Activated T-helper 1 cell treated with Interleukin-2 at 50 U/mL for 16 hours (primary cell): ENCODE results near the gene DCUN1D3.
A peak's percentile ranks its signal among the peaks of the same experiment; 100 is the strongest.
"Not testable (repeated sequence)": the region's sequence is repeated elsewhere in the genome, so short reads cannot be mapped to it uniquely, and the experiment has no call there.

Source experiments
- DNase-seq: peaks from one replicate; pipeline ENCODE4 v3.0.0-alpha.2; 2020; ENCODE audit warnings: low read depth

DCUN1D3 gene

DNA sequence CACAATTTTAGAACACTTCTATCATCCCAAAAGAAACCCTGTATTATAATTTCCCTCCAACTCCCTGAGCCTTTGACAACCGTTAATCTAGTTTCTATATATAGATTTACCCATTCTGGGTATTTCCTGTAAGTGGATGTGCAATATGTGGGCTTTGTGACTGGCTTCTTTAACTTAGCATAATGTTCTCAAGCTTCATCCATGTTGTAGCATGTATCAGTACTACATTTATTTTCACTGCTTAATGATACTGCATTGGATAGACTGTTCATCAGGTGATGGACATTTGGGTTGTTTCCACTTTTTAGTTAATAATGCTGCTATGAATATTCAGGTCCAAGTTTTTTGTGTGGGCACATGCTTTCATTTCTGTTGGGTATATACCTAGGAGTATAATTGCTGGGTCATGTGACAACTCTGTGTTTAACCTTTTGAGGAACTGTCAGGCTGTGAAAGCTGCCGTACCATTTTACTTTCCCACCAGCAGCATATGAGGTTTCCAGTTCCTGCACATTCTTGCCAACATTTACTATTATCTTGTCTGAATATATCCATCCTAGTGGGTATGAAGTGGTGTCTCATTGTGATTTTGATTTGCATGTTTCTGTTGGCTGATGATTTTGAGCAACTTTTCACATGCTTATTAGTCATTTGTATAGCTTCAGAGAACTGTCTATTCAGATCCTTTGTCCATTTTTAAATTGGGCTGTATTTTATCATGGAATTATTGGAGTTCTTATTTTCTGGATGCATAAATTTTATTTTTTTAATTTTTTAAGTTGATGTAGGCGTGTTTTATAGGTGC, 77.4 kb downstream of the DCUN1D3 start:
- DNase-seq = no peak

- DNase-seq = no peak
Observed at GRCh38 chr16:20821682-20822081, 78.5 kb downstream of the DCUN1D3 start.

- no peak for DNase-seq
Observed at GRCh38 chr16:20818929-20819585, 81.1 kb downstream of the DCUN1D3 start.

GRCh38 chr16:20814784-20815183, 85.4 kb downstream of the DCUN1D3 start:
- DNase-seq = no peak

GRCh38 chr16:20812510-20812909, 87.6 kb downstream of the DCUN1D3 start:
- no peak for DNase-seq

DNA sequence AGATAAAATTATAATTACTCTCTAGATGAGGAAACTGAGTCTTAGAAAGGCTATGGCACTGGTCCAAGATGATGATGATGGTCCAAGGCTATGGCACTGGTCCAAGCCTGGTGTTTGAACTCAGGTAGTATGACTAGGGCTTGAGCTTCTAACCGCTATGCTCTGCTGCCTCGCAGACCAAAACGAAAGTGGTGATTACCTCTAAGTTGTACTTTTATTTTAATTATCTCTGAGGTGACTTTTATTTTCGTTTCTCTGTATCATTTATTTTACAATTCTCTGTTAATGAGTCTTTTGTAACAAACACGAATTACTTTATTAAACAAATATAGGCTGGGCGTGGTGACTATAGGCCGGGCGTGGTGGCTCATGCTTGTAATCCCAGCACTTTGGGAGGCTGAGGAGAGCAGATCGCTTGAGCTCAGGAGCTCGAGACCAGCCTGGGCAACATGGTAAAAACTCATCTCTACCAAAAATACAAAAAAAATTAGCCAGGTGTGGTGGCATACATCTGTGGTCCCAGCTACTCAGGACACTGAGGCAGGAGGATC, 88.2 kb downstream of the DCUN1D3 start:
- no peak for DNase-seq

- DNase-seq = no peak
Observed at GRCh38 chr16:20807862-20808261, 92.3 kb downstream of the DCUN1D3 start.

GRCh38 chr16:20806168-20807050, 93.7 kb downstream of the DCUN1D3 start, which contains the start of the genes ERI2 and REXO5:
Gene ERI2 (minus strand): TSS chr16:20806472. CDS start chr16:20806430, 42 bp downstream.
Gene REXO5 (plus strand): TSS chr16:20806527. CDS start chr16:20806954, 427 bp downstream.
- DNase-seq = peak; percentile 59

DNA sequence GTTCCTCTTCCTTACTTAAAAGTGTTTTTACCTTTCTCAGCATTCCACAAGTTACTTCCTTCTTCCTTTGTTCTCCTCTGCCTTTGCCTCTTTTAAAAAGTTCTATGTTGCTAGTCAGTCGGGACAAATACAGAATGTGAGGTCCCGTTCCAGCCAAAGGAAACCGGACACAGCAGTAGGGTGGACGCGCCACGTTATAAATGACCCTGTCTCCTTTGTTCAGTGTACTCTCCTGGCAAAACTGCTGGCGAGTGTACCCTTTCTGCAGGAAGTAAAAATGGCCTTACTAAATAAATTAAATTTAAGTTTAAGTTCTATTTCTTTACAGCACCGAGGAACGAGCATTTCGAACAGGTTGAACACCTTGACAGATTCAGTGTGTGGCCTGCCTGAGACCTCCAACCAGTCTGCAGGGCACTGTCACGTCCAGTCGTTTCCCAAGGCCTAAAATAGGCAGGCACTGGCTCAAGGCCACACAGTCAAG, 94.4 kb downstream of the DCUN1D3 start:
- DNase-seq = not testable (repeated sequence)
